ENCODE measurements around the gene UGT2B11.
"Not testable (repeated sequence)": the region's sequence is repeated elsewhere in the genome, so short reads cannot be mapped to it uniquely, and the experiment has no call there.

UGT2B11 gene

DNA sequence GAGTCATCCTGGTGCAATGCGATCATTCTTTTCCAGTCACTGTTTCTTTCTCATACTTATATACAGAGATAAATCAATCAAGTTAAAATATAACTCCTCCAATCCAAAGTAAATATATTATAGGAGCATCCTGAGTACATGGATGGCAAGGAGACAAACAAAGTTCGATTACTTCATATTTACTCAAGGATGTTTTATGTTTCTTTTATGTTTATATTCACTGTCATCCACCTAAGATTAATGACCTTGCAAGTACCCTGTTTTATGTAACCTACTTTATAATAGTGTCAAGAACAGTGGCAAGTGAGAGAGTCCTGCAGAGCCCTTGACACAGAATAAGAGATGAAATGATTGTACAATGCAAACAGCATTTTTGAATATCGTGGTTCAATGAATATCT, at the start of gene UGT2B11:
UGT2B11 (minus strand) TSS at position 33 of the 400 bp plus-strand sequence; CDS start at position 7, 26 bp downstream.
- DNase-seq: no peak
- intact Hi-C loops (cut with DNase I): no loop called here

GRCh38 chr4:69253147-69253772, 38.7 kb upstream of the UGT2B11 start:
- intact Hi-C loops (cut with DNase I); DNase-seq: not testable (repeated sequence)

DNA sequence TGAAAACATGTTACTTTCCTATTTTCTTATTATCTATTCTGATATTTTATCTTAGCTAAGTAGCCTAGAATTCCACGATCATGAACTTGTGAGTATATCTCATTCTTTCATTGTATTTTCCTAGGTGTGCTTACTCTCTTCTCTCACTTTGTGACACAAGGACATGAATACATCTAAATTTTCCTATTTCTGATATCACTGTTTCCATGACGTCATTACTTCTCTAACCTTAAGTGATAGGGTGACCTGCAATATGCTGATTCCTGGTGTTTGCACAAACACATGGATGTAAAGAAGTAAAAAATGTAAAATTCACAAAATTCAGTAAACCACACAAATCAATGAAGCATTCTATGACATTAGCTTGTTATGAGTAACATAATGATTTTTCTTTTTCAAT, 36.3 kb upstream of the UGT2B11 start:
- intact Hi-C loops (cut with DNase I); DNase-seq: not testable (repeated sequence)

DNA sequence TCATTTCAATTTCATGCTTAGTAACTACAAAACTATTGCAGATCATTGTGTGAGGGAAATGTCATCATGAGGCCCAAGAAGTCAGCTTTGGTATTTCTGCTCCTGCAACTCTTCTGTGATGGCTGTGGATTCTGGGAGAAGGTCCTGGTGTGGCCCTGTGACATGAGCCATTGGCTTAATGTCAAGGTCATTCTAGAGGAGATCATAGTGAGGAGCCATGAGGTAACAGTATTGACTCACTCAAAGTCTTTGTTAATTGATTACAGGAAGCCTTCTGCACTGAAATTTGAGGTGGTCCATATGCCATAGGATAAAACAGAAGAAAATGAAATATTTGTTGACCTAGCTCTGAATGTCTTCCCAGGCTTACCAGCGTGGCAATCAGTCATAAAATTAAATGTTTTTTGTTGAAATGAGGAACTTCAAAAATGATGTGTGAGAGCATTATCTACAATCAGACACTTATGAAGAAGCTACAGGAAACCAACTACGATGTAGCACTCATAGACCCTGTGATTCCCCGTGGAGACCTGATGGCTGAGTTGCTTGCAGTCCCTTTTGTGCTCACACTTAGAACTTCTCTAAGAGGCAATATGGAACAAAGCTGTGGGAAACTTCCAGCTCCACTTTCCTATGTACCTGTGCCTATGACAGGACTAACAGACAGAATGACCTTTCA, 28.2 kb upstream of the UGT2B11 start:
- DNase-seq: peak in 1 of 10 donors; percentile 16
- intact Hi-C loops (cut with DNase I): not testable (repeated sequence)

DNA sequence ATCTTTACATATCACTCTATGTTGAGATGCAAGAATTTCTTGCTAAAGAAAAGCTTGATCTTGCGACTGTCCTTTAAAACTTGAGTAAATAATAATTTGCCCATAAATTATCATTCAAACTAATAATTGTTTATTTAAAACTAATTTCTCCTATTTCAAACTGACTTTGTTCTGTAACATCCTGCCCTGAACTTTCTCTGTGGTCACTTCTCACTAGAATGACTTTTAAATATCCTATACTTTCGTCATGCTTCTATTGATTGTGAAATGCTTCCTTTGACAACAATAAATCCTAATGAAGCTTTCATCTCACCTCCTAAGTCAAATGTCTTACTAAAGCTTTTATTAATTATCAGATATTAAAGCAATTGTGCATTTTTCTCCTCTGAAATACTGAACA, 27.2 kb upstream of the UGT2B11 start:
- intact Hi-C loops (cut with DNase I): not testable (repeated sequence)

DNA sequence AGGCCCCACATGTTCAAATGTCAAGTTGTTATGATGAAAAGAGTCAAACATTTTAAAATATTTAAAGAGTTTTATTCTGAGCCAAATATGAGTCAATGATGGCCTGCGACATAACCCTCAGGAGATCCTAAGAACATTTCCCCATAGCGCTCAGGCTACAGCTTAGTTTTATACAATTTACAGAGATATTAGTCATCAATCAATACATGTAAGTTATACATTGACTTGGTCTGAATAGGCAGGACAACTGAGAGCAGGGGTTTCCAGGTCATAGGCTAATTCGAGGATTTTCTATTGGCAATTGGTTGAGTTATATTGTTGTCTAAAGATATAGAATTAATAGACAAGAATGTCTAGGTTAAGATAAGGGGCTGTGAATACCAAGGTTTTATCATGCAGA, 26.2 kb upstream of the UGT2B11 start:
- DNase-seq; intact Hi-C loops (cut with DNase I): not testable (repeated sequence)

More for the DNA sequence above, 27.2 kb upstream of the UGT2B11 start:
- not testable (repeated sequence) for DNase-seq

- intact Hi-C loops (cut with DNase I): no loop called here
- DNase-seq: no peak
Measured at GRCh38 chr4:69239557-69240168, 25.1 kb upstream of the UGT2B11 start.

DNA sequence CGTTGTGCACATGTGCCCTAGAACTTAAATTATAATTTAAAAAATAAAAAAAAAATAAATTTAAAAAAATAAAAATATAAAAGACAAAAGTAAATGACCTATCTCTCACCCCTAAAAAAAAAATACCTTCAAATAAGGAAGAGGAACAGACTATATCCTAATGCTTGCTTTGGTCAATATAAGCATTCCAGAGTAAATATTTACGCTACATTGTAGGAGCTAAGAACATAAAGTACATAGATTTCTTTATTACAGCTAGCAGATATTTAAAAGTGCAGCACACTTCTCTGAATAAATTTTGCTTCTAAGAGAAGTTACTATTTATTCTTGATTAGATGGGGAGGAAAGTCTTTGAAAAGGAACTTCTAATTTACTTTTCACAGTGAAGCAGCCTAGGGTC, 24.5 kb upstream of the UGT2B11 start:
- intact Hi-C loops (cut with DNase I): no loop called here
- DNase-seq: no peak

DNA sequence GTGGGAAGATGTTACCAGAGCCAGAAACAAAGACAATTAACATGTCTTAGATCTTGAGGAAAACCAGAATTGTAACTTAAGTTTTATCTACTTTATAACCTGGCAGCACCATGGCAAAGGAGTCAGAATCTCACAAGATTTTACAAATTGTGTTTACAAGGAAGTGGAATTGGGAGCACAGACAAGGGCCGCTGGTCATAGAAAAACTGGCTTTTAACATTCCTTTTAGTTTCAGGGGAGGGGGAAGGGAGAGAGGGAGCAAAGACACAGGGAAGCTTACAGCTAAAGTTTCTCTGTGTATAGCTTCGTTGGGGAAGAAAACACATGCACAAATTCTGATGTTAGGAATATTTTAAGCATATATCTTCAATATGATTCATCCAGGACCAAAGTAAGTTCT, 10.3 kb upstream of the UGT2B11 start:
- intact Hi-C loops (cut with DNase I): no loop called here
- DNase-seq: no peak

DNA sequence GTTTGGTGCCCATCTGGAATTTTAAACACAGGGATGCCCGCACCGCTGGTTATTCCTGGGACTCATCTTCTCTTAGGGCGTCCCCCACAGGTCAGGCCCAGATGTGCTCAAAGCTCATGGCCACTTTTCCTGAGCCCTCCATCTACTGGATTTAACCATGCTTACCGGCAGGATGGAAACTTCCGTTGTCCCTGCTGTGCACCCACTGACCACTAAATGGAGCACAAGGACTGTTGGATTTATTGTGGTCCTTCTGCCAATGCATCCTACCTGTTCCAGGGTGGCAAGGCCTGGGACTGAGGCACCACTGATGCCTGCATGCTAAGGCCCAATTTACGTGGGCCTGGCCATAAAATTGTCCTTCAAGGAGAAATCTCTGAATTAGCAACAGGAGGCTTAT, 8.7 kb upstream of the UGT2B11 start:
- peak in 1 of 10 donors; percentile 45 for DNase-seq
- intact Hi-C loops (cut with DNase I): not testable (repeated sequence)

GRCh38 chr4:69218491-69218890, 3.9 kb upstream of the UGT2B11 start:
- intact Hi-C loops (cut with DNase I); DNase-seq: not testable (repeated sequence)

GRCh38 chr4:69210911-69211310, 3.6 kb downstream of the UGT2B11 start:
- DNase-seq: no peak
- intact Hi-C loops (cut with DNase I): no loop called here

DNA sequence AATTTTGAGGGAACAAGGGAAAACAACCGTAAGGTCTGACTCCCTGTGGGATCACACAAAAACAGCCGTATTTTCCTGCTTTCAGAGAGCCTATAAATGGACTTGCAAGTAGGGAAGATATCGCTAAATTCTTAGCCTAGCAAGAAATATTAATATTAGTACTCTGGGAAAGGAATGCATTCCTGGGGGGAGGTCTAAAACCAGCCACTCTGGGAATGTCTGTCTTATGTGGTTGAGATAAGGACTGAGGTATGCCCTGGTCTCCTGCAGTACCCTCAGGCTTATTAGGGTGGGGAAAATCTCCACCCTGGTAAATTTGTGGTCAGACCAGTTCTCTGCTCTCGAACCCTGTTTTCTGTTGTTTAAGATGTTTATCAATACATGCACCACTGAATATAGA, 16.0 kb downstream of the UGT2B11 start:
- intact Hi-C loops (cut with DNase I); DNase-seq: not testable (repeated sequence)

DNA sequence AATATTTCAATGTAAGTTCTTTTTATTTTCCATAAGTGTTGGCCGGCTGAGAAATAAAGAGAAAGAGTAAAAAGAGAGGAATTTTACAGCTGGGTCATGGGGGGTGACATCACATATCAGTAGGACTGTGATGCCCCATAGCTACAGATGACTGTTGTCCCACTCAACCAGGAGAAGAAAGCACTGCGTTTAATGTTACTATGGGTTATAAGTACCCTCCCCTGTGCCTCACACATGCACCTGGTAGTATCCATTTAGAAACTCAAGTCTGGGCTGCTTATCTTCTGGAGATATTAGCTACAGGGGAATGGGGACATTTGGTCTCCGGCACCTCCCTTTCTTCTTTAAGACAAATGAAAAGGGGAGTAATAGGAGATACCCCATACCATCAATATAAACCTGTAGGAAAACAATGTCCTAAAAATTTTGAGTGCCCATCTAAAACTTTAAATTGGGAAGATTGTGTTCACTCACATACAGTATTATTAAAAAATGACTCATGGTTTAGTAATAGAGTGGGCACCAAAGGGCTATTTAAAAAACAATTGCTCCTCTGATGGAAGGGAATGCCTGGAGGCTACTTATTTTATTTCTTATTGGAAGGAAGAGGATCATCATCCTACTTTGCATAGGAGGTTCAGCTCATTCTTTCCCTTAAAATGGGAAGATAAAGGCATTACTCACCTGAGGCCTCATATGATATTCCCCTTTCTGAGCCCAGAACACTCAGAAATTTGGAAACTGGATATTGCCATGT, 18.2 kb downstream of the UGT2B11 start:
- DNase-seq: no peak
- intact Hi-C loops (cut with DNase I): no loop called here

DNA sequence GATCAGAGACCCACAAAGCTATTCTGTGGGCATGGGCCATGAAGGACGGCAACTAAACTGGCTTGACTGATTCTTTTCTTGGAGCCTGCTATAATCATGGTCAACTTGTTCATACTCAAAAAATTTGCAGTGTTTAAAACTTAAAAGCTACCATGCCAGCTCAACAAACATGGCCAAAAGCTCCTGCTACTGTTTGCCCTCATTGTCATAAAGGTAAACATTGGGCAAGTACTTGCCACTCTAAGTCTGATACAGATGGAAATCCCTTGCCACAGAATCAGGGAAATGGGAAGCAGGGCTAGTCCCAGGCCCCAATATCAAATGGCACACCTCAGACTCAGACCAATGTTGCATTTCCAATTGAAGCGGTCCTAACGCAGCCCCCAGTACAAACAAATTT, 20.4 kb downstream of the UGT2B11 start:
- intact Hi-C loops (cut with DNase I): no loop called here
- DNase-seq: no peak

DNA sequence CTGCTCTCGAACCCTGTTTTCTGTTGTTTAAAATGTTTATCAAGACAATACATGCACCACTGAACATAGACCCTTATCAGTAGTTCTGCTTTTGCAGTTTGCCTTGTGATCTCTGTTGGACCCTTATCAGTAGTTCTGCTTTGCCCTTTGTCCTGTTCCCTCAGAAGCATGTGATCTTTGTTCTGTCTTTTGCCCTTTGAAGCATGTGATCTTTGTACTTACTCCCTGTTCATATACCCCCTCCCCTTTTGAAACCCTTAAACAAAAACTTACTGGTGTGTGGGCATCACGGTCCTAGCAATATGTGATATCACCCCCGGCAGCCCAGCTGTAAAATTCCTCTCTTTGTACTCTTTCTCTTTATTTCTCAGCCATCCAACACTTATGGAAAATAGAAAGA, 22.6 kb downstream of the UGT2B11 start:
- DNase-seq; intact Hi-C loops (cut with DNase I): not testable (repeated sequence)

DNA sequence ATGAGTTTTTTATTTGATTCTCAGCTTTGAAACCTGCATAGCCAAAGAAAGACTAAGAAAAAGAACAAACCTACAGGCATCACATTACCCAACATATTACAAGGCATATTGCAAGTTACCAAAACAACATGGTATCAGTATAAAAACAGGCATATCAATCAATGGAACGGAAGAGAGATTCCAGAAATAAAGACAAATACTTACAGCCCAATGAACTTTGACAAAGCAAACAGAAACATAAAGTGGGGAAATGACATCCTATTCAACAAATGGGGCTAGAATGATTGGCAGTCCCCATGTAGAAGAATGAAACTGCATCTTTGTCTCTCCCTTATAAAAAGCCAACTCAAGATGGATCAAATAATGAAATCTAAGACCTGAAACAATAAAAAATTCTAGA, 23.9 kb downstream of the UGT2B11 start:
- DNase-seq; intact Hi-C loops (cut with DNase I): not testable (repeated sequence)

DNA sequence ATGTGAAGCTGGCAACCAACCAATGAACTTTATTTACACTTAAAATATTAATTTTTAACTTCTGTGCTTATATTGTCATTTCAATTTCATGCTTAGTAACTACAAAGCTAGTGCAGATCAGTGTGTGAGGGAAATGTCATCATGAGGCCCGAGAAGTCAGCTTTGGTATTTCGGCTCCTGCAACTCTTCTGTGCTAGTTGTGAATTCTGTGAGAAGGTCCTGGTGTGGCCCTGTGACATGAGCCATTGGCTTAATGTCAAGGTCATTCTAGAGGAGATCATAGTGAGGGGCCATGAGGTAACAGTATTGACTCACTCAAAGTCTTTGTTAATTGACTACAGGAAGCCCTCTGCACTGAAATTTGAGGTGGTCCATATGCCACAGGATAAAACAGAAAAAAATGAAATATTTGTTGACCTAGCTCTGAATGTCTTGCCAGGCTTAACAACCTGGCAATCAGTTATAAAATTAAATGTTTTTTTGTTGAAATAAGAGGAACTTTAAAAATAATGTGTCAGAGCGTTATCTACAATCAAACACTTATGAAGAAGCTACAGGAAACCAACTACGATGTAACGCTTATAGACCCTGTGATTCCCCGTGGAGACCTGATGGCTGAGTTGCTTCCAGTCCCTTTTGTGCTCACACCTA, 32.9 kb downstream of the UGT2B11 start:
- DNase-seq; intact Hi-C loops (cut with DNase I): not testable (repeated sequence)

DNA sequence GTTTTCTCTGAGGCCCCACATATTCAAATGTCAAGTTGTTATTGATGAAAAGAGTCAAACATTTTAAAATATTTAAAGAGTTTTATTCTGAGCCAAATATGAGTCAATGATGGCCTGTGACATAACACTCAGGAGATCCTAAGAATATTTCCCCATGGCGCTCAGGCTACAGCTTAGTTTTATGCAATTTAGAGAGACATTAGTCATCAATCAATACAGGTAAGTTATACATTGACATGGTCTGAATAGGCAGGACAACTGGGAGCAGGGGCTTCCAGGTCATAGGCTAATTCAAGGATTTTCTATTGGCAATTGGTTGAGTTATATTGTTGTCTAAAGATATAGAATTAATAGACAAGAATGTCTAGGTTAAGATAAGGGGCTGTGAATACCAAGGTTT, 34.7 kb downstream of the UGT2B11 start:
- intact Hi-C loops (cut with DNase I); DNase-seq: not testable (repeated sequence)

GRCh38 chr4:69178751-69179205, 35.8 kb downstream of the UGT2B11 start:
- DNase-seq; intact Hi-C loops (cut with DNase I): not testable (repeated sequence)

All from posterior cingulate gyrus (tissue), 11 donors.